ELF-1 (cell line): ENCODE results near the gene VIL1.

Experiments used
- DNase-seq: peaks from one replicate; pipeline ENCODE4 v3.0.0-alpha.2; 2016; ENCODE audit warnings: low read depth, low spot score

The VIL1 gene

GRCh38 chr2:218406209-218406948 is 12.5 kb upstream of the VIL1 start:
- DNase-seq = peak; percentile 95

GRCh38 chr2:218406949-218407618 is 11.8 kb upstream of the VIL1 start:
- DNase-seq = no peak

- no peak for DNase-seq
Observed at GRCh38 chr2:218407717-218408116, 11.2 kb upstream of the VIL1 start.

GRCh38 chr2:218418321-218418716 is 604 bp upstream of the VIL1 start:
- no peak for DNase-seq

GRCh38 chr2:218419630-218420216 is 800 bp downstream of the VIL1 start:
- no peak for DNase-seq

GRCh38 chr2:218421027-218421426 is 2.1 kb downstream of the VIL1 start:
- no peak for DNase-seq

GRCh38 chr2:218422403-218423086 is 3.6 kb downstream of the VIL1 start:
- DNase-seq = no peak

GRCh38 chr2:218423584-218423983 is 4.7 kb downstream of the VIL1 start:
- DNase-seq = no peak

- DNase-seq = no peak
Observed at GRCh38 chr2:218425531-218425930, 6.6 kb downstream of the VIL1 start.

GRCh38 chr2:218427741-218428140 is 8.8 kb downstream of the VIL1 start:
- no peak for DNase-seq

GRCh38 chr2:218428846-218429558 is 10.1 kb downstream of the VIL1 start:
- DNase-seq = no peak

- no peak for DNase-seq
Observed at GRCh38 chr2:218429911-218430692, 11.2 kb downstream of the VIL1 start.

GRCh38 chr2:218430721-218431120 is 11.8 kb downstream of the VIL1 start:
- no peak for DNase-seq

GRCh38 chr2:218431878-218432277 is 13.0 kb downstream of the VIL1 start:
- DNase-seq = no peak

GRCh38 chr2:218432676-218433365 is 13.9 kb downstream of the VIL1 start:
- no peak for DNase-seq

- DNase-seq = no peak
Observed at GRCh38 chr2:218434456-218434855, 15.5 kb downstream of the VIL1 start.

- peak; percentile 32 for DNase-seq
Observed at GRCh38 chr2:218435003-218435982, 16.4 kb downstream of the VIL1 start.

- no peak for DNase-seq
Observed at GRCh38 chr2:218436992-218437391, 18.1 kb downstream of the VIL1 start.

- no peak for DNase-seq
Observed at GRCh38 chr2:218437969-218438368, 19.0 kb downstream of the VIL1 start.
